Posterior cingulate gyrus (tissue), 11 donors: ENCODE results near the gene PPP1R1A.

Experiments used
- DNase-seq, 10 donors: peaks; one replicate each; pipeline versions ENCODE4 v3.0.0 to v3.0.0-alpha.2; 2020 to 2021; ENCODE audit warnings: mixed read lengths in 3 of 10
- intact Hi-C: fragments of 100-400 bp; cut with DNase I; formaldehyde crosslinking; loops from one replicate; pipeline ENCODE4 v1.15.1; 2023

PPP1R1A gene, protein sequence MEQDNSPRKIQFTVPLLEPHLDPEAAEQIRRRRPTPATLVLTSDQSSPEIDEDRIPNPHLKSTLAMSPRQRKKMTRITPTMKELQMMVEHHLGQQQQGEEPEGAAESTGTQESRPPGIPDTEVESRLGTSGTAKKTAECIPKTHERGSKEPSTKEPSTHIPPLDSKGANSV

DNA sequence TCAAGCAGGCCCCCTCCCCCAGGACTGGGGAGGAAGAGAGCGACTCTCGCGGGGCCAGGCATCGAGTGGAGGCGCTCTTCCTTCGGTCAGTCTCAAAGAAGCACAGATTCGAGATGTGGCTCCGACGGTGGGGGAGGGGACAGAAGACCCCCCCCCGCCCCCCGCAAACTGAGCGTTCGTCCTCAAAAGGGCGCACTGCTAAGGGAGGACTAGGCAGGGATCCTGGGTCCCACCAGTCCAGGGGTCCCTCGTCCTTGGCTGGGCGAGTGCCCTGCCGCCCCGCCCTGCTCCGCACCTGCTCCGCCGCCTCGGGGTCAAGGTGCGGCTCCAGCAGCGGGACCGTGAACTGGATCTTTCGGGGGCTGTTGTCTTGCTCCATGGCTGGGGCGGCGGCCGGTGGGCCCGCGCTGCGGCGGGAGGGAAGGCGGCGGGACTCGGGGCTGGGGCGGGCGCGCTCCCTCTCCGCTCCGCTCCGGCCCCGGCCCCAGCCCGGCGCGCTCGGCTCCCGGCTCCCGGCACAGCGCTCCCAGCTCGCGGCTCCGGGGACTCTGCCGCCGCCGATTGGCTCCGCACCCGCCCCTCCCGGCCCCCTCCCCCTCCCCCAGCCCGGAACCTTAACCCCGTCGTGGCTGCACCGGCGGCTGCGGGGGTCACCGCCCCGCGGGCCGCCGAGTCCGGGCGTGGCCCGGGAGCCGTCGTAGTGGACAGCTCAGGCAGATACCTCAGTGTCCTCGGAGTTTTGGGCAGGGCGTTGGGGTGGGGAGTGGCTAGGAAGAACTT lies at the start of gene PPP1R1A:
Gene PPP1R1A (minus strand): TSS at position 550 of the 780 bp plus-strand sequence. CDS start 171 bp downstream, at position 379.
- DNase-seq: peak in 5 of 10 donors; percentile 31 to 90 (median 41)
- intact Hi-C loops: no loop called here

DNA sequence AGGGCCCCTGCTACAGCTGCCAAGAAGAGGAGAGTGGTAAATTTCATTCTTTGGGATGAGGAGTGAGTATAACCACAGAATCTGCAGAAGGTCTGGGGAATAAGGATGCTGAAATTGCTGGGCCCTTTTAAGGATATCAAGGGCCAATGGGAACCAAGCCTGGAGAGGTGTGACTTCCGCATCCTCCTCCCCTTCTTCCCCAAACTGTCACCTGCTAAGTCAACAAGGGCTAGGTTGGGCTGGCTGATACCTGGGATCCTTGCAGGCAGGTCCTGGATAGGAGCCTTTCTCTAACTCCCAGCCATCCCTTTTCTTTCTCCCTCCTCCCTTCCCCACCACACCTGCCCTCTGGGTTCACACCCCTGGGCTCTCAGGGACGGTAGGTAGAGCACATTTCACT lies 46.3 kb upstream of the PPP1R1A start, which contains the start of gene LACRT:
Gene LACRT (minus strand): TSS at position 101 of the 400 bp plus-strand sequence. CDS start 54 bp downstream, at position 47.
- intact Hi-C loops: no loop called here
- no peak for DNase-seq

DNA sequence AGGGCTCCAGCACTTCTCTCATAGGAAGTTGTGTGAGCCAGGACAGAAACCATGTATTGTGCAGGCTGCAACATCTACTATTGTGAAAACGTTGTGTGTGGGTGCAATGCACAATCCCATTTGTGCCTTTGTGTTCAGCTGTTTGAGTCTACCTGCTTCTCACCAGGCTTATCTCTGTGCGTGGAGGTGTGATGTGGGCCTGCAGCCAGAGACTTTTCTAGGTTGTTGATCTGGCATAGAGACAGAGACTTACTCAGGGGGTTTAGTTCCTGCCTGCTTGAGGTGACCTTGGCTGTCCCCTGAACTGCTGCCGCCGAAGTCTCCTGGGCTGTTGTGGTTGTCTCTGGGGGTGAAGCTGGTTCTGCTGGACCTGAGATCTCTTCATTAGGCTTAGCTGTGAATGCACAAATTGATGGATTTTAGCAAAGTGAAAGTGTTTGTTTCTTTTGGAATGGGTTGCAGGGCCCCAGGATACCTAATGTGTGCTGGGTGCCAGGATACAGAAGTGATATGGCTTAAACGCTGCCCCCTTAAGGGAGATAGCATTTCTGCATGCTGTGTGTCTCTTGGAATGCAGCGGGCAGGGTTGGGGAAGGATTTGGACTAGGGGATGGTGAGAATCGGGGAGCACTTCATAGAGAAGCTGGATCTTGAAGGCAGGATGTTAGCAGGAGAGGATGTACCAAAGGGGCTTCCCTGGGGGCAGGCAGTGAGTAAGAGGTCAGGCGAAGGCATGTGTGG lies 43.7 kb upstream of the PPP1R1A start:
- intact Hi-C loops: no loop called here
- DNase-seq: no peak

DNA sequence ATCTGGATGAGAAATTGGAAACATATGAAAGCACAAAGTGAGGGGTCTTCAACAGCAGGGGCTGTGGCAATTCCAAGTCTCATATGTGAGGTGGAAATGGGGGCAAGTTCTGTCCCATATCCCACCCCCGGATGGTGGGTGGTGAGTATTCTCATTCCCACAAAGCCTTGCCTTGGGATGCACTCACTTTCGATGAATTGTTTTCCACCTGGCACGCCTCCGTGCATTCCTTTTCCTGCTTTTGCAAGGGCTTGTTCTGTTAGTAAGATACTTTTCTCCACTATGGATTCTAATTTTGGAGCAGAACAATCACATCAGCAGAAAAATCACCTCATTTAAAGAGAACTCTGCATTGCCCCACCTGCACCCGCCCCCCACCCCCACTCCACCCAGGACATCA lies 43.1 kb upstream of the PPP1R1A start:
- DNase-seq: no peak
- intact Hi-C loops: no loop called here

DNA sequence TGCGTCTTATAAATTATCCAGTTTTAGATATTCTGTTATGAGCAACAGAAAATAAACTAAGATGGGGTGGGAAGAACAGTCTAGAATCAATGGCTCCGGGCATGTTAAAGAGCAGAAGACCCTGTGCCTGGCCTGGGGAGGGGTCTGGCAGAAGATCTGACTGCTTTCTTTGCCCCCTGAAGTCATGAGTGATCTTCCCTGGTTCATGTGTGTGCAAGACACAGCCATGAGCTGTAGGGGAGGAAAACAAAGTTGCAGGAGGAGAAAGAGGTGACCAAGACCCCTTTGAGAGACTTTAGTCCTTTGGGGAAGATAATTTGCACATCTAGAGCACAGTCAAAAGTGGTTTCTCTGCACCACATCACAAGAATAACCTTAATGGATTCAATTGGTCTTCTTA lies 41.5 kb upstream of the PPP1R1A start:
- DNase-seq: no peak
- intact Hi-C loops: no loop called here

DNA sequence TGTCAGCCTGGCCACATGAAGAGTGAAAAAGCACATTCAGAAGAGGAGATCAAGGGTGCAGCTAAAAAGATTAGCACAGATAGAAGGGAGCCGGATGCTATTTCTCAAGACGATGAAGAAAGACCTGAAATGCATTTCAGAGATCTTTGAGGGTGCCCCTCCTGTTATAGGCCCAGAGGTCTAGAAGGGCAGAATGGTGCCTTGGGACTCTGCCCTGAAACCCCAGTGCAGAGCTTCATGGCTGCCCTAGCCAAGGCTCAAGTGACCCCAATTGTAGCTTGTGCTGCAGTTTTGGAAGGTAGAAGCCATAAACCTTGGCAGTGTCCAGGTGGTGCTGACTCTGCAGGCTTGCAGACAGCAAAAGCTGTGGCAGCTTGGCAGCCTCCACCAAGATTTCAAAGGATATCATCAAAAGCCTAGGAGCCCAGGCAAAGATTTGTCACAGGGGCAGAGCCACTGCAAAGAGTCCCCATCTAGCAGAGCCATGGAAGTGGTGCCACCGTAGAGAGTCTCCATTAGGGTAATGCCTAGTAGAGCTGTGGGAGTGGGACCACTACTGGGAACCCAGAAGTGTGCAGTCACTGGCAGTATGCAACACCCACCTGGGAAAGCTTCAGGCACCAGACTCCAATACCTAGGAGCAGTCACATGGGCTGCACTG lies 39.9 kb upstream of the PPP1R1A start:
- intact Hi-C loops: no loop called here
- DNase-seq: no peak

DNA sequence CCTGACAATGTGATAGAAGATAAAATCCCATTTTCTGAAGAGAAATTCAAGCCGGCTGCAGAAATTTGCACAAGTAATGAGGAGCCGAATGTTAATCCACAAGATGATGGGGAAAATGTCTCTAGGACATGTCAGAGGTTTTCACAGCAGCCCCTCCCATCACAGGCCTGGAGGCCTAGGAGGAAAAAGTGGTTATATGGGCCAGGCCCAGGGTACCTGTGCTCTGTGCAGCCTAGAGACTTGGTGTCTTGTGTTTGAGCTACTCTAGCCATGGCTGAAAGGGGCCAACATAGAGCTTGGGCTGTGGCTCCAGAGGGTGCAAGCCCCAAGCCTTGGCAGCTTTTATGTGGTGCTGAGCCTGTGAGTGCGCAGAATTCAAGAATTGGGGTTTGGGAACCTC lies 38.8 kb upstream of the PPP1R1A start:
- DNase-seq: no peak
- intact Hi-C loops: no loop called here

DNA sequence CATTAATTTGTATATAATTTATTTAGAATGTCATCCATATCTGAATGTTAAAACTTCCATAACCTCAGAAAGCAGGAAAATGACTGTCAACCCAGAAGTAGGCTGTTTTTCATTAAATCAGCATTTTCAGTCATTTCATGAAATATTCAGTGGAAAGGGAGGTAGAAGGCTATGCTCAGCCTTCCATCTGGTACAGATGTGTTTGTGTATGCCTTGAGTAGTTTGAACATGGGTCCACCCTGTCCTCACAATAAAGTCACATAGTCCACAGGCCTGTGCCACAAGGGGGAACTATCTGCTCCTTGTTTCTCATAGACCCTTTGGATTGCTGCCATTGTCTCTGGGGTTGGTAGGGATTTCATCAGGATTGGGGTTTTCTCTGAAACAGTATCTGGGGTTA lies 37.1 kb upstream of the PPP1R1A start:
- DNase-seq: no peak
- intact Hi-C loops: no loop called here

DNA sequence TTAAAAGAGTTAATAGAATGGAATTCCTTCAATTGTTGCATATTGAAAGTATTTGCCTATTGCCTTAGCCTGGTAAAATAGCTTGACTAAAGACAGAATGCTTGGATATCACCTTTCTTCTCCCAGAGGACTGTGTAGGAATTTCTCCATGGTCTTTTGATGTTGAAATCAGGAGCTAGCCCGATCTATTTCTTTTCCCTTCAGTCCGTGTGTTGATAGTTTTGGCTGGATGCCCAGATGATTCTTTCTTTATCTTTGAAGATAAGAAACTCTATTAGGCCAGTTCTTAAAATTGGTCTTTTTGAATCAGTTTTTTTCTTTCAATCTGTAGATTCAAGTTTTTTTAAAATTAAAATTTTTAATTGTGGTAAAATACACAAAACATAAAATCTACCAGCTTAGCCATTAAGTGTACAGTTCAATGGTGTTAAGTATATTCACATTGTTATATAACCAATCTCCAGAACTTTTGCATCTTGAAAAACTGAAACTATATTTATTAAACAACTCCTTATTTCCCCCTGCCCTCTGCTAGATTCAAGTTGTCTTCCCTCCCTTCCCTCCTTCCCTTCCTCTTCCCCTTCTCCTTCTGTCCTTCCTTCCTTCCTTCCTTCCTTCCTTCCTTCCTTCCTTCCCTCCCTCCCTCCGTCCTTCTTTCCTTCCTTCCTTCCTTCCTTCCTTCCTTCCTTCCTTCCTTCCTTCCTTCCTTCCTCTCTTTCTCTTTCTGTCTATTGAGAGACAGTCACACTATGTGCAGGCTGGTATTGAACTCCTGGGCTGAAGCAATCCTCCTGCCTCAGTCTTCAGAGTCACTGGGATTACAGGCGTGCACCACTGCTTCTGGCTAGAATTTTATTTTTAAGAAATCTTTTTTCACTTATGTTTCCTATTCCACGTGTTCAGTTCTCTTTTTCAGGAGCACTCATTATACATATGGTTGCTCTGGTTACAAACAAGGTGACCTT lies 36.1 kb upstream of the PPP1R1A start:
- intact Hi-C loops: no loop called here
- no peak for DNase-seq

DNA sequence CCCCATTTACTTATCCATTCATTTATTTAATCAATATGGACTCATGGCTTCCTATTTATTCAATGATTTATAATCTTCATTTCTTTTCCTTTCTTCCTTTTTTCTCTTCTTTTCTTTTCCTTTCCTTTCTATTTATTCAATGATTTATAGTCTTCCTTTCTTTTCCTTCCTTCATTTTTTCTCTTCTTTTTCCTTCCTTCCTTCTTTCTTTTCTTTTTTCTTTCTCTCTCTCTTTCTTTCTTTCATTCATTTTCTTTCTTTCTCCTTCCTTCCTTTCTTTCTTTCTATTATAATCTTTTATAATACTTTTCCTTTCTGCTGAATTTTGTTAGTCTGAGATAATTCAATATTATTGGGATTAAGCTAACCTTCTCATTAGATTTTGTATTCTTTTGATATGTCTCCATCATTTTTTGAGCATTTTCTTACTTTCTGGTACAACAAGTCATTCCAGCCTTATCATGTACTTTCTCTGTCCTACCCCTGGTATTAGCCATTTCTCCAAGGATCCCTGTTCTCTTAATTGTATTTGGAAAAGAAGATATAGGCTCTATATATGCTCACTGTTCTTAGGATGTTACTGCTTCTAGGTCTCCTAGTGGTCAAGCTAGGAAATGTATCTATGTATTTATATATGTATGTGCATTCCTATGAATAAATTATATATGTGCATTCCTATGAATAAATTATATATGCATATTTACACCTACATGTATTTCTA lies 34.2 kb upstream of the PPP1R1A start:
- intact Hi-C loops: no loop called here
- DNase-seq: no peak

DNA sequence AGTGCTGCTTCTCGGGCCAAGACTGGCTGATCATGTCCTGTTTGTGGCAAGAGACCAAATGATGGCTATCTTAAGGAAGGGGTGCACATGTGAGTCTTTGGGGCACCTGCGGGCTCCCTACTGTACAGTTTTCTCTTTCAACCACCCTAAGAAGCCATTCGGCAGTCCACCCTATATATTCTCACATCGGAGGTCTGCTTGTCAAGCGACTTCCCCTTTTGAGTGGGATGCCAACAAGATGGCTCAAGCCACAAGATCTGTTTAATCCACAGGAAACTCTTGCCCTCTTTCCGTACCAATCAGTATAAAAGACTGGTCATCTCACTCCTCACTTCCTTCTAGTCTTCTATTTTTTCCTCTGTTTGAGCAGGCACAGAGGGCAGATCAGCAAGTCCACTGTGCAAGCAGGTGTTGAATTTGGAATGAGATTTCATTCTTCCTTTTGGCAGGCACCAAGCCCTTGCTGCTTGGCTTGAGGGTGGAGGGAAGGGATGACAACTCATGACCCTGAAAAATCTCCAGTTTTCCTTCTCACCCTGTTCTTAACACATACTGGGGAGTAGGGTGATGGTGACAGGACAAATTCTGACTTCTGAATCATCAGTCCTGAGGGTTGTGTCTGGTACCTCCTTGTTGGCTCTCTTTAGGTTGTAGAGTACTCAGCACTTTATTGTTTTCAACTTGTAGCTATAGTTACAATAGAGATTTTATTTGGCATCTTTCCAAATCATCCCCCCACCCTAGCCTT lies 28.6 kb upstream of the PPP1R1A start:
- DNase-seq: no peak
- intact Hi-C loops: no loop called here

DNA sequence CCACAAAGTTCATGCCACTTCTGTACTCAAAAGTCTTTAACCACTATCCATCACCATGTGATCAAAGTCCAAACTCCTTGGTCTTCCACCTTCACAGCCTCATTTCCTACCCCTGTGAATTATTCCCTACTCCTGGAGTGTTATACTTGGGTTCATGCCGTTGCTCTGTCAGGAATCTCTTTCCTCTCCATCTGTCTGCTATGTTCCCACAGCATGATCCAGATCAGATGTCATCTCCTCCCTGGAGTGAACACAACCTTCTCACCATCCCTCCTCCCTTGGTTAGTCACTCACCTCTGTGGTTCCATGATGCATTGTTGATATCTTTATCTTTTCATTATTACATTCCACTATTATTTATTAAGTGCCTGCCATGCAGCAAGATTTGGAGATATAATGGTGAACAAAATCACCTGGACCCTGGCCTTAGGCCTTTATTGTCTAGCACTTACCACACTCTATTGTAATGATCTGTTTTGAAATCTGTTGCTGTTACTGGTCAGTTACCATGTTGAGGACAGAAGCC lies 23.8 kb upstream of the PPP1R1A start:
- DNase-seq: no peak
- intact Hi-C loops: no loop called here

DNA sequence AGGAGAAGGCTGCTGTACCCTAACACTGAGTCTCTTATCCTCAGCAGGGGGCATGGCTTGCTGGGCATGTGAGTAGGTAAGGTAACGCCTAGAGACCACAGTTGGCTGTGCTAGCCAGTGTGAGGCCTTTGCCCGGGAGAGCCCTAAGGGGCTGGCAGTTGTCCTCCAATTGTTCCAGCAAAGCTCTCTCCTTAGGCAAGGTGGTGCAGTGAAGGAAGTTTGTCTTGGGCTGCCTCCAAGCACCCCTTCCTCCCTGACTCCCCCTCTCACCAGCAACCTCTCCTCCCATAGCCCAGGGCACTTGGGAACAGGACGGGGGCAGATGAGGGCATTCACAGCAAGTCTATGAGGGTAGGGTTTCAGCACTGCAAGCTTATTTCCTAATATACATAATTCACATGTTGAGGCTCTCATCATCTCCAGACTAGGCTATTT lies 23.3 kb upstream of the PPP1R1A start:
- intact Hi-C loops: no loop called here
- no peak for DNase-seq

DNA sequence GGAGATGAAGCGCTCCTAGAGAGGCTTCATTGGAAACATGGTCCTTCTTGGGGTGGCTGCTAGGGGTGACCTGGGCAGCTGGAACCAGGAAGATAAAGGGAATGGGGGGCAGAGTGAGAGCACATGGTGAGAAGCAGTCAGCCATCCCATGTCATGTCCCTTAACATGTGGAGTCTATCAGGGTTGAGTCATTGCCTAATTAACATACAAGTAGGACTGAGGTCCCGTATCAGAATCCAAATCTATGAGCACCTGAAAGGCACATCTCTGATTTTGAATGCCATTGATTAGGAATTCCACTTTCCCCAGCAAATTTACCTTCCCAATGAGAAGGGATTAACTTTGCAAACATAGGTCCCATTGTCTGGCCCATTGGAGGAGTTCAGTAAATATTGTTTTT lies 20.3 kb upstream of the PPP1R1A start:
- intact Hi-C loops: no loop called here
- DNase-seq: no peak

DNA sequence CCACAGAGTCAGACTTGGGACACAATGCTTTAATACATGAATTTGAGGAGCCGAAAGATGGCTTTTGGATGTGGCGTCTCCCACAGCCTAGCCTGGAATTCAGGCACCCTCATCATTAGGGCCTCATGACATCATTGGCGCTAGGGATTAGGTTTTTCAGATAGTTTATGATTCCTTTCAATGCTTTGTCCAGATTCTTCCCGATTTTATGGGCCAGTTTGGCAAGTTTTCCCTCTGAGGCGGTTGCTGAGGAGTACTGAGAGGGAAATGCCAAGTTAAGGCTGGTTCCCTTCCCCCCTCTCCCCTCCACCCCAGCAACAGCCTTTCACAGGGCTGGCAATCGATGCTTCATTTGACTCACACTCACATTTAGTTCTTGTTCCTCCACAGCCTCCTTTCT lies 19.7 kb upstream of the PPP1R1A start:
- DNase-seq: no peak
- intact Hi-C loops: no loop called here

DNA sequence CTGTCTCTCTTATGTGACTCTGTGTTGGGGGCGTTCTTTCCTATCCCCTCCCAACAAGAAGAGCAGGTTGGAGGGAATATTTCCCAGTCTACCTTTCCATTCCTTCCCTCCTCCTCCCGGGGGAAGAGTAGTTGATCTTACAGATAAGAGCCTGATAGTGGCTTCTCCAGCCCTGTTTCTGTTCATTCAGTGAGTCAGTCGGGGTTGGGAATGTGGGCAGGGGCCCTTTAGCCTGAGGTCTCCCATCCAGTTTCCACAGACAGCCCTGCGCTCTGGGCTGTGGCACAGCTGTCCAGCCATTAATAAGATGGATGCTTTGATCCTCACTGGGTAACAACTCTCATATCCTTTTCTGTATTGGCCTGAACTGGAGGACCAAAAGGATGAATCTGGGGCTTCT lies 18.1 kb upstream of the PPP1R1A start:
- intact Hi-C loops: no loop called here
- DNase-seq: peak in 1 of 10 donors; percentile 22

DNA sequence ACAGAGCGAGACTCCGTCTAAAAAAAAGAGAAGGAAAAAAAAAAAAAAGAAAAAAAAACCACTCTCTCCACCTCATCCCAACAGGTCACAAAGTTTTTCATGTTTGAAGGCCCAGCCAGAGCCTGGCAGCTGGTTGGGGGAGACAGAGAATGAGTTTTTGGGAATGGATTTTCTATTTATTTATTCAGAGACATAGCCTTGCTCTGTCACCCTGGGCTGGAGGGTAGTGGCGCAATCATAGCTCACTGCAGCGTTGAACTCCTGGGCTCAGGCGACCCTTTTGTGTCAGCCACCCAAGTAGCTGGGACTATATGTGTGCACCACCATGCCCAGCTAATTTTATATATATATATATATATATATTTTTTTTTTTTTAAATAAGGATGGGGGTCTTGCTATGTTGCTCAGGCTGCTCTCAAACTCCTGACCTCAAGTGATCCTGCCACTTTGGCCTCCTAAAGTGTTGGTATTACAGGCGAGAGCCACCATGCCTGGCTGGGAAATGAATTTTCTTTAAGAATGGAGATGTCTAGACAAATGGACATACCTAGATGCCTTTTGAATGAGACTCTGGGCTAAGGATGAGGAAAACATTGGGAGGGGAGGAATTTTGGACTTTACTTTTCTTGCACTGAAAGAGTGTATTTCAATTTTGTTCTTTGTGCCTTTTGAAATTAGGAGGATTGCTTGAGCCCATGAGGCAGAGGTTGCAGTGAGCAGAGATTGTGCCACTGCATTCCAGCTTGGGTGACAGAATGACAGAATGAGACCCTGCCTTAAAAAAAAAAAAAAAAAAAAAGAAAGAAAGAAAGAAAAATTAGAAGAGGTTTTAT lies 16.9 kb upstream of the PPP1R1A start:
- intact Hi-C loops: no loop called here
- DNase-seq: no peak
